GM19324 (cell line): Measurements from ENCODE around the gene CATSPER3.
"Not testable (repeated sequence)": the region's sequence is repeated elsewhere in the genome, so short reads cannot be mapped to it uniquely, and the experiment has no call there.

ENCODE experiments used
- ATAC-seq: cut with Tn5 transposase; IDR thresholded peaks from one replicate; pipeline ENCODE4 v1.9.1; 2021; ENCODE audit warnings: mild to moderate bottlenecking, moderate library complexity; ENCODE audit not compliant: unreplicated experiment, low FRiP score

CATSPER3 gene

DNA sequence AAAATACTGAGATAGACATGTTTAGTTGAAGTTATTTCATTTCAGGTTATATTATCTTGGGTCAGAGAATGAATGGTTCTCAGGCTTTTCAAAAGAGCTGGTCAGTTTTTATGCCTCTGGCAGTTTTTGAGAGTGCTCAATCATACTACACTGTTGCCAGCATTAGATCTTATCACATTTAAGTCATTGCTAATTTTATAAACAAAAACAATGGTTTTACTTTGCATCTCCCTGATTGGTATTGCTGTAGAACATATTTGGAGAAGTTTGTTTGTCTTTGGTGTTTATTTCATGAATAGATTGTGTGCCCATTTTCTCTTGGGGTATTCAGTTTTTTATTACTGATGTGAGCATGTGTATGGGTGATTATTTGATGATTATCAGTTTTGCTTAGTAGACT, 1.5 kb downstream of the CATSPER3 start:
- ATAC-seq: no peak

- no peak for ATAC-seq
Measured at GRCh38 chr5:134975078-134975715, 7.5 kb downstream of the CATSPER3 start.

GRCh38 chr5:134975843-134976242, 8.1 kb downstream of the CATSPER3 start:
- ATAC-seq: no peak

DNA sequence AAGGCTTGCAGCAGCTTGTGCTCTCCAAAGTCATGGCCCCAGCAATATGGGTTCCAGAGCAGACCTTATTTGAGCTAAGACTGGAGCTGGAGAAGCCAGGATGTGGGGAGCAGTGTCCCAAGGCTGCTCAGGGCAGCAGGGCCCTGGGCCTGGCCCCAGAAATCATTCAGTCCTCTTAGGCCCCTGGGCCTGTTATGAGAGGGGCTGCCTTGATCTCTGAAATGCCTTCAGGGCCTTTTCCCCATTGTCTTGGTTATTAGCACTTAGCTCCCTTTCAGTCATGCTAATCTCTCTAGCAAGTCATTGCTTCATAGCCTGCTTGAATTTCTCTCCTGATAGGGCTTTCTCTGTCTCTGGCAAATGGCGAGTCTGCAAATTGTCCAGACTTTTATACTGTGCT, 9.1 kb downstream of the CATSPER3 start:
- ATAC-seq: no peak

DNA sequence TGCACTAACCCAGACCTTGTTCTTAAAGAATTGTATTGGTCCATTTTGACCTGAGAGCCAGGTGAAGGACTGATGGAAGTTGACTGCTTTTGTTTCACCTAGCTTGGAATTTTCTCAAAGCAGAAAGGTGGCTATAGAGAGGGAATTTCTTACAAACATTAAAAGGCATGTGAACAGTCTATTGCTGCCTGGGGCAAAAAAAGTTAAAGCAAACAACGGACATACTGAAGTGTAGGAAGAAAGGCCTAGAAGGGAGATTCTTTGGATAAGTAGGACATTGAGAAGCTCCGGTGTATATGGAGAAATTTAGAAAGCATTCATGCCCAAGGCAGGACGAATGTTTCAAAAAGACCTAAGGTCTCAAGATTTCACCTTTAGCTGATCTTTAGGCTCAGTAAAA, 11.7 kb downstream of the CATSPER3 start:
- no peak for ATAC-seq

- ATAC-seq: no peak
Measured at GRCh38 chr5:134982230-134982629, 14.5 kb downstream of the CATSPER3 start.

- ATAC-seq: no peak
Measured at GRCh38 chr5:134989266-134989830, 21.6 kb downstream of the CATSPER3 start.

- not testable (repeated sequence) for ATAC-seq
Measured at GRCh38 chr5:134990183-134990582, 22.5 kb downstream of the CATSPER3 start.

- no peak for ATAC-seq
Measured at GRCh38 chr5:134992148-134992547, 24.4 kb downstream of the CATSPER3 start.

GRCh38 chr5:134993161-134993560, 25.5 kb downstream of the CATSPER3 start:
- ATAC-seq: no peak

GRCh38 chr5:134994560-134995156, 27.0 kb downstream of the CATSPER3 start:
- ATAC-seq: no peak

DNA sequence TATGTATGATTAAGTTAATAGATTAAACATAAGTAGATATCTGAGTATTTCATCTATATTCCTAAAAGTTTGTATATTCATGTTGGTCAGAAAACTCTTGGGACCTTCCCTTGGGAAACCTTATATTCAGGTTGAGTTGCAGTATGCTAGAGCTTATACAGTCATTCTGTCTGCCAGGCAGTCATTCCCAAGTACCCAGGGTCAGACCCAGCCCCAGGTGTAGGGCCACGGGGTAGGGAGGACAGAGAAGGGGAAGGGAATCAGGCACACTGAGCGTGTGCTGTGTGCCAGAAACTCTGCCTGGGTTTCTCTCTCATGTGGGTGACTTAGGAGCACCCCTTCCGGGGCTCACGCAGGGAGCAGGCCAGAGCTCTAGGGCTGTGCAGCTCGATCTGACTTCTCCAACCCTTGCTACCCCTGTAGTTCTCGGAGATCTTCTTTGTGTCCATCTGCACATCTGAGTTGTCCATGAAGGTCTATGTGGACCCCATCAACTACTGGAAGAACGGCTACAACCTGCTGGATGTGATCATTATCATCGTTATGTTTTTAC, 28.2 kb downstream of the CATSPER3 start:
- ATAC-seq: no peak

DNA sequence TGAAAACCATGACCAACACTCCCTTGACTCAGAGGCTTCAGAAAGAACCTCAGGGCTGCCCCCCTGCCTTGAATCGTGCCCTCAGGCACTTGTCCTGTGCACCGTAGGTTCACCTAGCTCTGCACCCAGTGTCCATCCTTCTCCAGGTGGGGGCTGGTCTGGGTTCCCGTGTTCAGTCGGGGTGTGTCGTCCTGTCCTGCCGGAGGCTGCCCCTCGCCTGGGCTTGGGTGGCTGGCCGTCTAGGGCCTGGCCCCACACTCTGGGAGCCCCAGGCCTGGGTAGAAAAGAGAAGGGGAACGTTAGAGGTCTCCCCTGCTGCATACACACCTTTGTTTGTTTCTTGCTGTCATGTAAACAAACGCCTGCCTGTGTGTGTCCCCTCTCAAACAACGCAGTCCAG, 29.3 kb downstream of the CATSPER3 start:
- no peak for ATAC-seq

DNA sequence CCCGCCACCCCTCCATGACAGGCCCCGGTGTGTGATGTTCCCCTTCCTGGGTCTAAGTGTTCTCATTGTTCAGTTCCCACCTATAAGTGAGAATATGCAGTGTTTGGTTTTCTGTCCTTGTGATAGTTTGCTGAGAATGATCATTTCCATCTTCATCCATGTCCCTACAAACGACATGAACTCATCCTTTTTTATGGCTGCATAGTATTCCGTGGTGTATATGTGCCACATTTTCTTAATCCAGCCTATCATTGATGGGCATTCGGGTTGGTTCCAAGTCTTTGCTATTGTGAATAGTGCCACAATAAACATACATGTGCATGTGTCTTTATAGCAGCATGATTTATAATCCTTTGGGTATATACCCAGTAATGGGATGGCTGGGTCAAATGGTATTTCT, 30.4 kb downstream of the CATSPER3 start:
- not testable (repeated sequence) for ATAC-seq

DNA sequence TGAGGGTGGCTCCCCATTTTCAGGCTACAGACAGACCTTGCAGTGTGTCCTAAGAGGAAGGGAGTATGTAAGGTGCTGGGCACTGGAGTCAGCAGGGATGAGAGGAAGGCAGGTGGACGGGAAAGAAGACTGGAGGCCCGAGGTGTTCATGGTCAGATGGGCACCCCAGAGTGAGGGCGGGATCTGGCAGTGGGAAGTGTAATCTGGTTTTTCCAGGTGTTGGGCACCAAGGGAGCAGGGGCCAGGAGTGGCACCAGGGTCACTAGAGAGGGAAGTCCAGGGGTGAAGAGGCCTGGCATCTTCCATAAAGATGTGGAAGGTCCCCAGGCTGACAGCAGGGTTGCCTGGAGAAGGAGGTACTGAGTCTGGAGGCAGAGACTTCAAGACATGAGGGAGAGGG, 36.7 kb downstream of the CATSPER3 start:
- no peak for ATAC-seq

GRCh38 chr5:135005076-135005475, 37.4 kb downstream of the CATSPER3 start:
- no peak for ATAC-seq

DNA sequence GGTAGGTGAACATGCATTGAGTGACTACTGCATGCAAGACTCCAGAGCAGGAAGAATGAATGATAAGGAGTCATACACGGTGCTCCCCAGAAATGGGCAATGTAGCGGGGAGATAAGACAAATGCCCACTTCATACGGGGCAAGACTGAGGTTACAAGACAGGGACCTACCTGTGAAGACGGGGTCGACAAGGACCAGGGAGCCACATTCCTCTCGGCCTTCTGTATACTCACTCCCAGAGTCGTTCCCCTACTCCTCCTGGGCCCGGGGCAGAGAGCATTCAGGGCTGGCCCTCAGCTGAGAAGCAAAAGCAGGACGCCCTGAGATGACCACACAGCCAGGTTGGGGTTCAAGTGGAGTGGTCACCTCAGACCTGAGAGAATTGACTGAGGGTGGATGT, 39.6 kb downstream of the CATSPER3 start:
- ATAC-seq: no peak

DNA sequence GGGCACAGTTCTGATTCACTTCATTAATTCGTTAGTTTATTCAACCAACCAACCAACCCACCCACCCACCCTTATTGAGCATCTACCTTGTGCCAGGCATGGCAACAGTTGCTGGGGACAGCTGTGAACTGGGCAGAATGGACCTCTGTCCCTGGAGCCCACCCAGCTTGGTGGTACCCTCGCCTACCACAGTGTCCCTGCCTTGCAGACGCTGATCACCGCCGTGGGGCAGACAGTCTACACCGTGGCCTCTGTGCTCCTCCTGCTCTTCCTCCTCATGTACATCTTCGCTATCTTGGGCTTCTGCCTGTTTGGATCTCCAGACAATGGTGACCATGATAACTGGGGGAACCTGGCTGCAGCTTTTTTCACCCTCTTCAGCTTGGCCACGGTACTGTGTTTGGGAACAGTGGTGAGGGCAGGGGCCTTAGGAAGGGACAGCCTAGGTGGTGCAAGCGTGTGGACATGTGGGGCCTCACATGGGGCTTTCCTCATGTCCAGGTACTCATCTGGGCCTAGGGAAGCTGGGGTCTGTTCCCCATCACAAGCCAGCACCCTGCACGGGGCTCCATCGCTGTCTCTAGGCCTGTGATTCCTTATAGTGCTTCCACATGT, 40.1 kb downstream of the CATSPER3 start:
- no peak for ATAC-seq

- ATAC-seq: no peak
Measured at GRCh38 chr5:135008556-135008955, 40.8 kb downstream of the CATSPER3 start.

- ATAC-seq: no peak
Measured at GRCh38 chr5:135008981-135009735, 41.5 kb downstream of the CATSPER3 start.
